ENCODE data around the gene CAMK1G. TPM values are rescaled to one million over a fixed set of nuclear protein-coding genes. Genes with fewer than 3 reads are reported as not detected.

CAMK1G gene
- total RNA-seq, 4 donors from 2014 or later: 0.51 TPM; not detected in 3

- TF ChIP-seq CTCF (IDR thresholded peaks at IDR 0.05; ENCODE audit: low read depth): no peak
Measured at GRCh38 chr1:209657140-209657879, 73.8 kb downstream of the CAMK1G start.

- TF ChIP-seq CTCF (IDR thresholded peaks at IDR 0.05; ENCODE audit: low read depth): no peak
Measured at GRCh38 chr1:209657918-209658317, 74.4 kb downstream of the CAMK1G start.

- TF ChIP-seq CTCF (IDR thresholded peaks at IDR 0.05; ENCODE audit: low read depth): no peak
Measured at GRCh38 chr1:209659909-209660308, 76.4 kb downstream of the CAMK1G start.

GRCh38 chr1:209661071-209661470 lies 77.6 kb downstream of the CAMK1G start:
- TF ChIP-seq CTCF (IDR thresholded peaks at IDR 0.05; ENCODE audit: low read depth): no peak

- no peak for TF ChIP-seq CTCF (IDR thresholded peaks at IDR 0.05; ENCODE audit: low read depth)
Measured at GRCh38 chr1:209662879-209663327, 79.4 kb downstream of the CAMK1G start.

Other genes starting within 250 kb of the CAMK1G start
- gene LAMB3, start 68.7 kb downstream of the CAMK1G start, total RNA-seq: 10 to 100 TPM in 3 of 4 donors, 1 to 10 TPM in 1; 5.5 to 32.4 (median 21.3) TPM
- gene G0S2, start 91.7 kb downstream of the CAMK1G start, total RNA-seq: 1,000 to 10,000 TPM in 3 of 4 donors, 100 to 1,000 TPM in 1; 926 to 3,115 (median 1,789) TPM
- 100 to 1,000 TPM in 1 of 4 donors, 10 to 100 TPM in 2, 1 to 10 TPM in 1; 2.1 to 165 (median 45.8) TPM for gene HSD11B1, start 121.1 kb downstream of the CAMK1G start, total RNA-seq
- gene TRAF3IP3, start 172.3 kb downstream of the CAMK1G start, total RNA-seq: 10 to 100 TPM in 1 of 4 donors, 1 to 10 TPM in 2, under 1 TPM in 1; 0.94 to 10.7 (median 3.1) TPM
- gene C1orf74, start 200.8 kb downstream of the CAMK1G start, total RNA-seq: 1 to 10 TPM; 1.1 to 2.0 (median 1.4) TPM
- 1 to 10 TPM in 3 of 4 donors, under 1 TPM in 1; 0.38 to 2.0 (median 1.6) TPM for gene IRF6, start 222.4 kb downstream of the CAMK1G start, total RNA-seq
- gene UTP25, start 244.3 kb downstream of the CAMK1G start, total RNA-seq: 1 to 10 TPM; 5.3 to 9.5 (median 8.6) TPM